ENCODE results near the gene ABCC12. TPM values are rescaled to one million over a fixed set of nuclear protein-coding genes. Genes with fewer than 3 reads are reported as not detected.

ABCC12 gene
- polyA plus RNA-seq, 1 donor from 2014 or later: not detected

GRCh38 chr16:48138543-48138942, 17.2 kb downstream of the ABCC12 start:
- Histone ChIP-seq H3K4me3 (ENCODE audit: low read length) (no peak overlapping the region), H3K36me3 (ENCODE audit: insufficient read depth, low read length) (no peaks in the 10 kb centered on the region), H3F3A (ENCODE audit: insufficient read depth, low read length, poor library complexity, severe bottlenecking) (no peaks in the 10 kb centered on the region), H3K9me2 (ENCODE audit: insufficient read depth, low read length) (no peaks in the 10 kb centered on the region), H3K27ac (ENCODE audit: low read length) (no peak overlapping the region), H4K20me1 (ENCODE audit: insufficient read depth) (no peaks in the 10 kb centered on the region), H3K4me2 (ENCODE audit: low read length) (no peak overlapping the region), H3K9ac (ENCODE audit: low read length) (no peak overlapping the region), H3K9me3 (ENCODE audit: low read length) (no peaks in the 10 kb centered on the region), H3K27me3 (ENCODE audit: insufficient read depth, low read depth, low read length) (no peaks in the 10 kb centered on the region), H3K79me2 (replicated peaks; ENCODE audit: insufficient read depth, low read length) (no peaks in the 10 kb centered on the region), H2AFZ (ENCODE audit: low read depth, low read length) (no peak overlapping the region)
- TF ChIP-seq MXI1 (conservative IDR thresholded peaks at IDR 0.05; ENCODE audit: poor library complexity, severe bottlenecking) (no peak), TAF1 (IDR thresholded peaks at IDR 0.05; ENCODE audit: low read depth) (no peak), RAD21 (conservative IDR thresholded peaks at IDR 0.05) (no peak), SMC3 (conservative IDR thresholded peaks at IDR 0.05; ENCODE audit: poor library complexity) (no peak), CTCF (IDR thresholded peaks at IDR 0.05; ENCODE audit: poor library complexity, severe bottlenecking) (no peak), REST (IDR thresholded peaks at IDR 0.05; ENCODE audit: borderline replicate concordance) (no peak), EZH2 (IDR thresholded peaks at IDR 0.05; ENCODE audit: borderline replicate concordance, insufficient read depth, low read length, poor library complexity, severe bottlenecking) (no peak), POLR2AphosphoS5 (IDR thresholded peaks at IDR 0.05) (no peak), EP300 (conservative IDR thresholded peaks at IDR 0.05; ENCODE audit: poor library complexity, severe bottlenecking) (no peak)

- no peak overlapping the region for H3K4me2 ChIP-seq (ENCODE audit: low read length)
- H3K27ac ChIP-seq (ENCODE audit: low read length): no peak overlapping the region
- H3K27me3 ChIP-seq (ENCODE audit: insufficient read depth, low read depth, low read length): no peaks in the 10 kb centered on the region
- H3K9me2 ChIP-seq (ENCODE audit: insufficient read depth, low read length): no peaks in the 10 kb centered on the region
- H3K79me2 ChIP-seq (replicated peaks; ENCODE audit: insufficient read depth, low read length): no peaks in the 10 kb centered on the region
- no peak overlapping the region for H3K4me3 ChIP-seq (ENCODE audit: low read length)
- no peaks in the 10 kb centered on the region for H3K36me3 ChIP-seq (ENCODE audit: insufficient read depth, low read length)
- H2AFZ ChIP-seq (ENCODE audit: low read depth, low read length): no peak overlapping the region
- no peaks in the 10 kb centered on the region for H3K9me3 ChIP-seq (ENCODE audit: low read length)
- no peaks in the 10 kb centered on the region for H3F3A ChIP-seq (ENCODE audit: insufficient read depth, low read length, poor library complexity, severe bottlenecking)
- no peak overlapping the region for H3K9ac ChIP-seq (ENCODE audit: low read length)
- no peaks in the 10 kb centered on the region for H4K20me1 ChIP-seq (ENCODE audit: insufficient read depth)
- no peak for TF ChIP-seq REST (IDR thresholded peaks at IDR 0.05; ENCODE audit: borderline replicate concordance)
- TF ChIP-seq SMC3 (conservative IDR thresholded peaks at IDR 0.05; ENCODE audit: poor library complexity): no peak
- TF ChIP-seq EP300 (conservative IDR thresholded peaks at IDR 0.05; ENCODE audit: poor library complexity, severe bottlenecking): no peak
Measured at GRCh38 chr16:48137822-48138221, 18.0 kb downstream of the ABCC12 start.

Data from neural cell (in vitro differentiated cells).